Measurements from ENCODE around the gene MEX3D.

GRCh38 chr19:1508507-1508856 lies 59.6 kb downstream of the MEX3D start:
- TF ChIP-seq, protein P1, sequence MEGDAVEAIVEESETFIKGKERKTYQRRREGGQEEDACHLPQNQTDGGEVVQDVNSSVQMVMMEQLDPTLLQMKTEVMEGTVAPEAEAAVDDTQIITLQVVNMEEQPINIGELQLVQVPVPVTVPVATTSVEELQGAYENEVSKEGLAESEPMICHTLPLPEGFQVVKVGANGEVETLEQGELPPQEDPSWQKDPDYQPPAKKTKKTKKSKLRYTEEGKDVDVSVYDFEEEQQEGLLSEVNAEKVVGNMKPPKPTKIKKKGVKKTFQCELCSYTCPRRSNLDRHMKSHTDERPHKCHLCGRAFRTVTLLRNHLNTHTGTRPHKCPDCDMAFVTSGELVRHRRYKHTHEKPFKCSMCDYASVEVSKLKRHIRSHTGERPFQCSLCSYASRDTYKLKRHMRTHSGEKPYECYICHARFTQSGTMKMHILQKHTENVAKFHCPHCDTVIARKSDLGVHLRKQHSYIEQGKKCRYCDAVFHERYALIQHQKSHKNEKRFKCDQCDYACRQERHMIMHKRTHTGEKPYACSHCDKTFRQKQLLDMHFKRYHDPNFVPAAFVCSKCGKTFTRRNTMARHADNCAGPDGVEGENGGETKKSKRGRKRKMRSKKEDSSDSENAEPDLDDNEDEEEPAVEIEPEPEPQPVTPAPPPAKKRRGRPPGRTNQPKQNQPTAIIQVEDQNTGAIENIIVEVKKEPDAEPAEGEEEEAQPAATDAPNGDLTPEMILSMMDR (IDR thresholded peaks at IDR 0.05) = no peak
- no peak for TF ChIP-seq POLR2A (IDR thresholded peaks at IDR 0.05)

All from esophagus squamous epithelium (tissue), 4 donors.